RWPE2 (cell line): ENCODE data around the gene CEP112.

Experiments used
- ATAC-seq: fragments of 200-7000 bp; cut with Tn5 transposase; 3 replicates; pipeline ENCODE4 v1.9.1; 2021; ENCODE audit warnings: low read depth
- DNase-seq: peaks from one replicate; pipeline ENCODE4 v3.0.0-alpha.2; 2020; ENCODE audit warnings: low spot score
- H3K27ac ChIP-seq: fragments of 450-650 bp; 2 replicates; pipeline ENCODE4 v1.5.1; 2017; ENCODE audit warnings: mild to moderate bottlenecking; ENCODE audit not compliant: poor library complexity, severe bottlenecking
- H3K27me3 ChIP-seq: fragments of 250-450 bp; sonication (Bioruptor Pico); 2 replicates; pipeline ENCODE4 v1.5.1; 2021; ENCODE audit warnings: mild to moderate bottlenecking, moderate library complexity; ENCODE audit not compliant: insufficient read depth, poor library complexity, severe bottlenecking
- H3K36me3 ChIP-seq: fragments of 250-450 bp; sonication (Bioruptor Pico); 2 replicates; pipeline ENCODE4 v1.5.1; 2020; ENCODE audit warnings: low read depth, mild to moderate bottlenecking, moderate library complexity
- H3K4me1 ChIP-seq: fragments of 250-450 bp; sonication (Bioruptor Pico); 2 replicates; pipeline ENCODE4 v1.5.1; 2021; ENCODE audit warnings: mild to moderate bottlenecking, moderate library complexity; ENCODE audit not compliant: insufficient read depth, poor library complexity, severe bottlenecking
- H3K4me3 ChIP-seq: fragments of 250-450 bp; sonication (Bioruptor Pico); 2 replicates; pipeline ENCODE4 v1.5.1; 2021; ENCODE audit warnings: mild to moderate bottlenecking, moderate library complexity; ENCODE audit not compliant: severe bottlenecking
- H3K9me3 ChIP-seq: fragments of 250-450 bp; sonication (Bioruptor Pico); 2 replicates; pipeline ENCODE4 v1.5.1; 2021; ENCODE audit warnings: mild to moderate bottlenecking, moderate library complexity; ENCODE audit not compliant: severe bottlenecking
- CTCF ChIP-seq: fragments of 450-650 bp; IDR thresholded peaks from one replicate; pipeline ENCODE4 v1.5.1; 2017; ENCODE audit warnings: mild to moderate bottlenecking, moderate library complexity; ENCODE audit not compliant: poor library complexity, severe bottlenecking

The CEP112 gene

GRCh38 chr17:65664696-65665095, 527.2 kb downstream of the CEP112 start:
- Histone ChIP-seq H3K4me3 (no peak overlapping the region), H3K27me3 (no peaks in the 10 kb centered on the region), H3K4me1 (no peaks in the 10 kb centered on the region), H3K9me3 (no peaks in the 10 kb centered on the region), H3K36me3 (no peaks in the 10 kb centered on the region), H3K27ac (no peak overlapping the region)
- no peak for TF ChIP-seq CTCF
- ATAC-seq (no peak), DNase-seq (no peak)

- H3K27me3 ChIP-seq = no peaks in the 10 kb centered on the region
- no peak for ATAC-seq
These were observed 527.7 kb downstream of the CEP112 start for GRCh38 chr17:65664266-65664665.

GRCh38 chr17:65662196-65662595, 529.7 kb downstream of the CEP112 start:
- Histone ChIP-seq H3K36me3 (no peaks in the 10 kb centered on the region), H3K27ac (no peak overlapping the region), H3K4me3 (no peak overlapping the region), H3K9me3 (no peaks in the 10 kb centered on the region), H3K27me3 (no peaks in the 10 kb centered on the region), H3K4me1 (no peaks in the 10 kb centered on the region)
- no peak for TF ChIP-seq CTCF
- no peak for DNase-seq
- ATAC-seq = no peak

More at GRCh38 chr17:65664266-65664665, 527.7 kb downstream of the CEP112 start:
- no peaks in the 10 kb centered on the region for H3K9me3 ChIP-seq
- H3K27ac ChIP-seq = no peak overlapping the region
- no peaks in the 10 kb centered on the region for H3K36me3 ChIP-seq
- DNase-seq = no peak
- no peak for TF ChIP-seq CTCF
- H3K4me1 ChIP-seq = no peaks in the 10 kb centered on the region
- no peak overlapping the region for H3K4me3 ChIP-seq

GRCh38 chr17:65660947-65661346, 531.0 kb downstream of the CEP112 start:
- no peaks in the 10 kb centered on the region for H3K4me1 ChIP-seq
- TF ChIP-seq CTCF = no peak
- H3K27me3 ChIP-seq = no peaks in the 10 kb centered on the region

DNA sequence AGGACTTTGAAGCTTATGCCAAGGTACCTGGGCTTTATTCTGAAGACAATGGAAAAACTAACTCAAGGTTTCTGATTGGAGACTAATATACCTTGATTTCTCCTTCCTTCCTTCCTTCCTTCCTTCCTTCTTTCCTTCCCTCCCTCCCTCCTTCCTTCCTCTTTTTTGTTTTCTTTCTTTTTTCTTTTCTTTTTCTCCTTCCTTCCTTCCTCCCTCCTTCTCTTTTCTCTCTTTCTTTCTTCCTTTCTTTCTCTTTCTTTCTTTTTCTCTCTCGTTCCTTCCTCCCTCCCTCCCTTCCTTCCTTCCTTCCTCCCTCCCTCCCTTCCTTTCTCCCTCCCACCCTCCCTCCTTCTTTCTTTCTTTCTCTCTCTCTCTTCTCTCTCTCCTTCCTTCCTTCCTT, 531.9 kb downstream of the CEP112 start:
- Histone ChIP-seq H3K36me3 (no peaks in the 10 kb centered on the region), H3K4me3 (no peak overlapping the region), H3K27me3 (no peaks in the 10 kb centered on the region), H3K4me1 (no peaks in the 10 kb centered on the region), H3K27ac (no peak overlapping the region), H3K9me3 (no peaks in the 10 kb centered on the region)
- DNase-seq (no peak), ATAC-seq (no peak)
- no peak for TF ChIP-seq CTCF

More at GRCh38 chr17:65660947-65661346, 531.0 kb downstream of the CEP112 start:
- Histone ChIP-seq H3K9me3 (no peaks in the 10 kb centered on the region), H3K4me3 (no peak overlapping the region), H3K27ac (no peak overlapping the region), H3K36me3 (no peaks in the 10 kb centered on the region)
- DNase-seq = no peak
- ATAC-seq = no peak
